ENCODE results near the gene ZMYND19.

DNA sequence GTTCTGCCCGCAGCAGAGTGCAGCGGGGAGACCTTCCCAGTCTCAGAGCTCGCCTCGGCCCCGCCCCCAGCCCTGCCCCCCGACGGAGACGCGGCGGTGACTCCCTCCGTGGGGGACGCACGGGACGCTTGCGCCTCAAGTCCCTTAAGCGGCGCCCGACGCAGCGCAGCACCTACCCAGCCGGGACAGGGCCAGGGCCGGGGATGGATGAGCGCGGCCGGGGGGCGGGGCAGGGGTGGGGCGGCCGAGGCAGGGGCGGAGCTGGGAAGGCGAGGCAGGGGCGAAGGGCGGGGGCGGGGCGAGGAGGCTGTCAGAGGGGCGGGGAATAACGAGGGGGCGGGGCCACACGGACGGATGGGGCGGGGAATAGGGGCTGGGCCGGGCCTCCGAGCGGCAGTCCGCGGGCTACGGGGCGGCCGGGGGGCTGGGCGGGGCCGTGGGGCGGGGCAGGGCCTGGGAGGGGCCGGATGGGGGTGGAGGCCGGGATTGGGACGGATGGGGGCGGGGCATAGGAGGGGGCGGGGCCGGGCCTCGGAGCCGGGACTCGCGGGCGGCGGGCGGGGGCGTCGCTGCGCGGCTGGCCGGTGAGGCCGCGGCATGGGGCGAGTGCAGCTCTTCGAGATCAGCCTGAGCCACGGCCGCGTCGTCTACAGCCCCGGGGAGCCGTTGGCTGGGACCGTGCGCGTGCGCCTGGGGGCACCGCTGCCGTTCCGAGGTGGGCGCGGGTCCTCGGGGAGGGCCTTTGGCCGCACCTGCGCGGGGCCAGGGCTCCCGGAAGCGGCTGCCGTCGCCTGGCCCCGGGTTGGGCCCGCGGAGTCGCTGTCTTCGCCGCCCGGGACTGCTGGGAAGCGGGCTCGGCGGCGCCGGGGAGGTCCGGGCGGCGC lies 15.1 kb upstream of the ZMYND19 start, which contains the start of gene ARRDC1:
- TF ChIP-seq, protein P1, sequence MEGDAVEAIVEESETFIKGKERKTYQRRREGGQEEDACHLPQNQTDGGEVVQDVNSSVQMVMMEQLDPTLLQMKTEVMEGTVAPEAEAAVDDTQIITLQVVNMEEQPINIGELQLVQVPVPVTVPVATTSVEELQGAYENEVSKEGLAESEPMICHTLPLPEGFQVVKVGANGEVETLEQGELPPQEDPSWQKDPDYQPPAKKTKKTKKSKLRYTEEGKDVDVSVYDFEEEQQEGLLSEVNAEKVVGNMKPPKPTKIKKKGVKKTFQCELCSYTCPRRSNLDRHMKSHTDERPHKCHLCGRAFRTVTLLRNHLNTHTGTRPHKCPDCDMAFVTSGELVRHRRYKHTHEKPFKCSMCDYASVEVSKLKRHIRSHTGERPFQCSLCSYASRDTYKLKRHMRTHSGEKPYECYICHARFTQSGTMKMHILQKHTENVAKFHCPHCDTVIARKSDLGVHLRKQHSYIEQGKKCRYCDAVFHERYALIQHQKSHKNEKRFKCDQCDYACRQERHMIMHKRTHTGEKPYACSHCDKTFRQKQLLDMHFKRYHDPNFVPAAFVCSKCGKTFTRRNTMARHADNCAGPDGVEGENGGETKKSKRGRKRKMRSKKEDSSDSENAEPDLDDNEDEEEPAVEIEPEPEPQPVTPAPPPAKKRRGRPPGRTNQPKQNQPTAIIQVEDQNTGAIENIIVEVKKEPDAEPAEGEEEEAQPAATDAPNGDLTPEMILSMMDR (IDR thresholded peaks at IDR 0.05; ENCODE audit: low read length) = no peak
- TF ChIP-seq EZH2 (optimal IDR thresholded peaks at IDR 0.05; ENCODE audit: low read depth, low read length) (no peak), EZH2phosphoT487 (IDR thresholded peaks at IDR 0.05; ENCODE audit: low read length) (no peak)

Measured in MM.1S (cell line).